Endothelial cell (in vitro differentiated cells): Measurements from ENCODE around the gene PRKG1. TPM values are rescaled to one million over a fixed set of nuclear protein-coding genes. Genes with fewer than 3 reads are reported as not detected.

Experiments used
- DNase-seq: peaks from one replicate; pipeline ENCODE4 v3.0.0; 2021; ENCODE audit warnings: low spot score
- H3K27ac Mint-ChIP-seq: one replicate; pipeline ENCODE4 v1.8.0; 2021; ENCODE audit warnings: mixed read lengths, inconsistent platforms; ENCODE audit not compliant: unreplicated experiment
- H3K27me3 Mint-ChIP-seq: one replicate; pipeline ENCODE4 v1.8.0; 2021; ENCODE audit warnings: mild to moderate bottlenecking, moderate library complexity, mixed read lengths, inconsistent platforms; ENCODE audit not compliant: unreplicated experiment
- H3K36me3 Mint-ChIP-seq: one replicate; pipeline ENCODE4 v1.8.0; 2021; ENCODE audit warnings: mild to moderate bottlenecking, low read depth, mixed read lengths, inconsistent platforms; ENCODE audit not compliant: unreplicated experiment
- H3K4me1 Mint-ChIP-seq: one replicate; pipeline ENCODE4 v1.8.0; 2021; ENCODE audit warnings: mild to moderate bottlenecking, mixed read lengths, inconsistent platforms; ENCODE audit not compliant: unreplicated experiment
- H3K4me3 Mint-ChIP-seq: one replicate; pipeline ENCODE4 v1.8.0; 2021; ENCODE audit warnings: mild to moderate bottlenecking, mixed read lengths, inconsistent platforms; ENCODE audit not compliant: unreplicated experiment
- H3K9me3 Mint-ChIP-seq: one replicate; pipeline ENCODE4 v1.8.0; 2021; ENCODE audit warnings: mixed read lengths, inconsistent platforms; ENCODE audit not compliant: unreplicated experiment
- total RNA-seq: library from RNA; stranded (reverse); fragmentation: NEBNext Ultra II Directional; extraction: Animal tissue kit (Norgen Biotek cat#: 25700); gene quantifications from one replicate; pipeline ENCODE4 v1.2.1, GENCODE V29; 2021; ENCODE audit not compliant: unreplicated experiment
- TF ChIP-seq, protein P1 (sequence below): fragments of 200-600 bp; sonication (generic); IDR thresholded peaks from one replicate; pipeline ENCODE4 v1.5.0; 2021; ENCODE audit warnings: antibody characterized with exemption; ENCODE audit not compliant: unreplicated experiment

PRKG1 gene
- total RNA-seq, 1 donor from 2014 or later, result 10.7 TPM

- Mint-ChIP-seq H3K36me3 (no peaks in the 10 kb centered on the region), H3K4me1 (no peaks in the 10 kb centered on the region), H3K4me3 (no peak overlapping the region), H3K27me3 (no peaks in the 10 kb centered on the region), H3K27ac (no peak overlapping the region), H3K9me3 (no peaks in the 10 kb centered on the region)
- no peak for DNase-seq
- TF ChIP-seq, protein P1, sequence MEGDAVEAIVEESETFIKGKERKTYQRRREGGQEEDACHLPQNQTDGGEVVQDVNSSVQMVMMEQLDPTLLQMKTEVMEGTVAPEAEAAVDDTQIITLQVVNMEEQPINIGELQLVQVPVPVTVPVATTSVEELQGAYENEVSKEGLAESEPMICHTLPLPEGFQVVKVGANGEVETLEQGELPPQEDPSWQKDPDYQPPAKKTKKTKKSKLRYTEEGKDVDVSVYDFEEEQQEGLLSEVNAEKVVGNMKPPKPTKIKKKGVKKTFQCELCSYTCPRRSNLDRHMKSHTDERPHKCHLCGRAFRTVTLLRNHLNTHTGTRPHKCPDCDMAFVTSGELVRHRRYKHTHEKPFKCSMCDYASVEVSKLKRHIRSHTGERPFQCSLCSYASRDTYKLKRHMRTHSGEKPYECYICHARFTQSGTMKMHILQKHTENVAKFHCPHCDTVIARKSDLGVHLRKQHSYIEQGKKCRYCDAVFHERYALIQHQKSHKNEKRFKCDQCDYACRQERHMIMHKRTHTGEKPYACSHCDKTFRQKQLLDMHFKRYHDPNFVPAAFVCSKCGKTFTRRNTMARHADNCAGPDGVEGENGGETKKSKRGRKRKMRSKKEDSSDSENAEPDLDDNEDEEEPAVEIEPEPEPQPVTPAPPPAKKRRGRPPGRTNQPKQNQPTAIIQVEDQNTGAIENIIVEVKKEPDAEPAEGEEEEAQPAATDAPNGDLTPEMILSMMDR, result no peak
These were observed 150.4 kb downstream of the PRKG1 start for GRCh38 chr10:51224671-51225161.

GRCh38 chr10:51227897-51228713 is 153.8 kb downstream of the PRKG1 start:
- Mint-ChIP-seq H3K27me3 (no peaks in the 10 kb centered on the region), H3K4me3 (no peak overlapping the region), H3K4me1 (no peaks in the 10 kb centered on the region), H3K27ac (no peak overlapping the region), H3K36me3 (no peaks in the 10 kb centered on the region), H3K9me3 (no peaks in the 10 kb centered on the region)
- TF ChIP-seq, protein P1, result no peak
- DNase-seq, result no peak

GRCh38 chr10:51228714-51229100 is 154.4 kb downstream of the PRKG1 start:
- Mint-ChIP-seq H3K27me3 (no peaks in the 10 kb centered on the region), H3K36me3 (no peaks in the 10 kb centered on the region), H3K4me1 (no peaks in the 10 kb centered on the region), H3K27ac (no peak overlapping the region), H3K9me3 (no peaks in the 10 kb centered on the region), H3K4me3 (no peak overlapping the region)
- no peak for DNase-seq
- TF ChIP-seq, protein P1, result no peak

DNA sequence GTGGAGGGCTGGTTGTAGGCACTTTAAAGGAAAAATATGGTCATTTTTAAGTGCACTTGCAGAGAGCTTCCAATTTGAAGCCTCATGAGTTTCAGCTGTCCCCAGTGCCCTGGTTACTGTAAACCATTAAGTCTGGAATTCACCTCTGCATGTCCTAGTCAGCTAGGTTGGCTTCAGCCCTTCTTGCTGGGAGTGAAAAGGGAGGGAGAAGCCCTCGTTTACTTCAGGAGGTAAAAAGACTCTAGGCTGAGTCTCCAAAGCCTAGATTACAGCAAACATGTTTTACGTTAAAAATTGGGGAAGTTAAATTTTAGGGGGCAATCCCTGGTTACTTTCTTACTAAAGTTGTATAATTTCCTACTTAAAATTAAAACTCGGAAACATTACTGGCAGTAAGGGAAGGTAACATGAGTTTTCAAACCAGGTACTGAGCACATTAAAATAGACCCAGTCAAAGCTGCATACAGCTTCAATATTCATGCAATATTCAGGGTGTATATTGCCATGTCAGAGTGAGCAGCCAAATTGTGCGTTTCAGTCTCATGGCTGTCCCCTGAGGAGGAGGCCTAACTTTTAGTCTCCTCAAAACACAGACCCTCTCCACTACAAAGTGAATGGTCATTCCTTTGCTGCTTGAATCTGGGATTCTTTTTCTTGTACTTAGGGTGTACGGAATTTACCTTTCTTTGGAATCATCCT is 156.7 kb downstream of the PRKG1 start:
- no peak overlapping the region for H3K27ac Mint-ChIP-seq
- no peaks in the 10 kb centered on the region for H3K27me3 Mint-ChIP-seq
- H3K36me3 Mint-ChIP-seq, result no peaks in the 10 kb centered on the region
- H3K4me1 Mint-ChIP-seq, result no peaks in the 10 kb centered on the region
- H3K9me3 Mint-ChIP-seq, result no peaks in the 10 kb centered on the region
- TF ChIP-seq, protein P1, result no peak
- no peak overlapping the region for H3K4me3 Mint-ChIP-seq
- no peak for DNase-seq

- DNase-seq, result no peak
- H3K27me3 Mint-ChIP-seq, result no peaks in the 10 kb centered on the region
- no peak overlapping the region for H3K27ac Mint-ChIP-seq
- no peaks in the 10 kb centered on the region for H3K9me3 Mint-ChIP-seq
- TF ChIP-seq, protein P1, result no peak
- no peaks in the 10 kb centered on the region for H3K36me3 Mint-ChIP-seq
- no peaks in the 10 kb centered on the region for H3K4me1 Mint-ChIP-seq
- H3K4me3 Mint-ChIP-seq, result no peak overlapping the region
These were observed 157.5 kb downstream of the PRKG1 start for GRCh38 chr10:51231754-51232153.
